HEK293T (cell line): Measurements from ENCODE around the gene HADH.
"Not testable (repeated sequence)": the region's sequence is repeated elsewhere in the genome, so short reads cannot be mapped to it uniquely, and the experiment has no call there.

Experiments used
- BHLHE40 ChIP-seq: fragments of 450-650 bp; IDR thresholded peaks from 2 replicates; pipeline ENCODE4 v1.6.1; 2016; ENCODE audit warnings: mild to moderate bottlenecking, moderate library complexity, borderline replicate concordance
- ELF4 ChIP-seq: fragments of 450-650 bp; IDR thresholded peaks from 2 replicates; pipeline ENCODE4 v1.6.1; 2017; ENCODE audit warnings: antibody characterized with exemption
- FOXA1 ChIP-seq: fragments of 450-650 bp; IDR thresholded peaks from 2 replicates; pipeline ENCODE4 v1.6.1; 2016; ENCODE audit warnings: mild to moderate bottlenecking
- FOXM1 ChIP-seq: fragments of 450-650 bp; IDR thresholded peaks from 2 replicates; pipeline ENCODE4 v1.6.1; 2017; ENCODE audit warnings: mild to moderate bottlenecking, borderline replicate concordance
- LEF1 ChIP-seq: fragments of 450-650 bp; IDR thresholded peaks from 2 replicates; pipeline ENCODE4 v1.6.1; 2017; ENCODE audit warnings: mild to moderate bottlenecking, borderline replicate concordance
- SP1 ChIP-seq: fragments of 450-650 bp; IDR thresholded peaks from 2 replicates; pipeline ENCODE4 v1.6.1; 2017
- TARDBP ChIP-seq: fragments of 450-650 bp; IDR thresholded peaks from 2 replicates; pipeline ENCODE4 v1.6.1; 2016

- not testable (repeated sequence) for TF ChIP-seq LEF1, ELF4, TARDBP, FOXM1, SP1, FOXA1, BHLHE40
These were observed 21.8 kb upstream of the HADH start for GRCh38 chr4:107967921-107968320.
